CD14-positive monocyte (primary cell): ENCODE data around the gene GNG4. TPM values are rescaled to one million over a fixed set of nuclear protein-coding genes. Genes with fewer than 3 reads are reported as not detected.
A peak's percentile ranks its signal among the peaks of the same experiment; 100 is the strongest.

Experiments
- DNase-seq, 3 donors: peaks; one replicate each; pipeline ENCODE4 v3.0.0-alpha.2; 2011 to 2022
- H2AFZ ChIP-seq: 2 replicates; pipeline ENCODE4 v1.6.0; 2012; ENCODE audit warnings: mild to moderate bottlenecking, low read depth, low read length, inconsistent platforms; ENCODE audit not compliant: insufficient read depth, poor library complexity, severe bottlenecking
- H3K27ac ChIP-seq, 2 donors: 1 replicate in 1 of 2; 2 replicates in 1 of 2; pipeline ENCODE4 v1.5.1; 2012 to 2013; ENCODE audit warnings: low read length in 2 of 2, control low read depth in 1 of 2, inconsistent platforms in 1 of 2, low read depth in 1 of 2, mild to moderate bottlenecking in 1 of 2
- H3K27me3 ChIP-seq, 2 donors: one replicate each; pipeline versions ENCODE4 v1.6.0 to v1.6.1; 2011 to 2013; ENCODE audit warnings: low read length in 2 of 2; ENCODE audit not compliant: control insufficient read depth in 2 of 2, insufficient read depth in 2 of 2
- H3K36me3 ChIP-seq, 2 donors: replicated peaks in 1 of 2; 1 replicate in 1 of 2; 2 replicates in 1 of 2; pipeline versions ENCODE4 v1.5.1 to v1.6.1; 2012 to 2013; ENCODE audit warnings: low read length in 2 of 2, control low read depth in 1 of 2, inconsistent platforms in 1 of 2, mild to moderate bottlenecking in 1 of 2; ENCODE audit not compliant: insufficient read depth in 2 of 2, control insufficient read depth in 1 of 2
- H3K4me1 ChIP-seq, 2 donors: 1 replicate in 1 of 2; 2 replicates in 1 of 2; pipeline versions ENCODE4 v1.5.1 to v1.6.1; 2012 to 2013; ENCODE audit warnings: low read length in 2 of 2, control low read depth in 1 of 2, inconsistent platforms in 1 of 2, mild to moderate bottlenecking in 1 of 2, moderate library complexity in 1 of 2; ENCODE audit not compliant: insufficient read depth in 2 of 2, control insufficient read depth in 1 of 2
- H3K4me2 ChIP-seq: replicated peaks from 2 replicates; pipeline ENCODE3; 2012; ENCODE audit warnings: low read length, moderate library complexity, mild to moderate bottlenecking; ENCODE audit not compliant: poor library complexity, severe bottlenecking; ENCODE audit errors: extremely low read depth
- H3K4me3 ChIP-seq, 3 experiments: fragments of 200-600 bp in 1 of 3; sonication (generic) in 1 of 3; replicated peaks in 1 of 3; 1 replicate in 2 of 3; 2 replicates in 1 of 3; pipeline ENCODE4 v1.5.1; 2011 to 2013; ENCODE audit warnings: low read length in 3 of 3, mild to moderate bottlenecking in 3 of 3, control low read depth in 2 of 3, low read depth in 2 of 3, inconsistent platforms in 1 of 3, moderate library complexity in 1 of 3
- H3K79me2 ChIP-seq: 2 replicates; pipeline ENCODE4 v1.6.0; 2012; ENCODE audit warnings: mild to moderate bottlenecking, control low read depth, inconsistent platforms, low read length, moderate library complexity; ENCODE audit not compliant: insufficient read depth
- H3K9ac ChIP-seq: 2 replicates; pipeline ENCODE4 v1.6.0; 2017; ENCODE audit warnings: low read length, mild to moderate bottlenecking; ENCODE audit not compliant: insufficient read depth, poor library complexity, severe bottlenecking
- H3K9me3 ChIP-seq, 2 donors: replicated peaks in 1 of 2; 1 replicate in 1 of 2; 2 replicates in 1 of 2; pipeline versions ENCODE4 v1.5.1 to v1.6.1; 2012 to 2013; ENCODE audit warnings: low read length in 2 of 2, control low read depth in 1 of 2; ENCODE audit not compliant: control insufficient read depth in 1 of 2, insufficient read depth in 1 of 2
- H4K20me1 ChIP-seq: 2 replicates; pipeline ENCODE4 v1.6.0; 2012; ENCODE audit warnings: mild to moderate bottlenecking, low read length, control low read depth, moderate library complexity; ENCODE audit not compliant: insufficient read depth
- H3K27ac Mint-ChIP-seq, 7 donors: one replicate each; pipeline ENCODE4 v1.8.0; 2020; ENCODE audit warnings: mild to moderate bottlenecking in 7 of 7, mixed read lengths in 7 of 7, moderate library complexity in 6 of 7, inconsistent platforms in 2 of 7
- H3K27me3 Mint-ChIP-seq, 3 donors: one replicate each; pipeline ENCODE4 v1.8.0; 2021 to 2022; ENCODE audit warnings: low read depth in 3 of 3, mild to moderate bottlenecking in 3 of 3, mixed read lengths in 3 of 3, moderate library complexity in 3 of 3, inconsistent platforms in 1 of 3
- H3K36me3 Mint-ChIP-seq, 2 donors: one replicate each; pipeline ENCODE4 v1.8.0; 2020; ENCODE audit warnings: mixed read lengths in 2 of 2, inconsistent platforms in 1 of 2, mild to moderate bottlenecking in 1 of 2
- H3K4me1 Mint-ChIP-seq: one replicate; pipeline ENCODE4 v1.8.0; 2020; ENCODE audit warnings: mild to moderate bottlenecking, mixed read lengths
- H3K4me3 Mint-ChIP-seq, 2 donors: one replicate each; pipeline ENCODE4 v1.8.0; 2020; ENCODE audit warnings: mild to moderate bottlenecking in 2 of 2, mixed read lengths in 2 of 2, moderate library complexity in 1 of 2
- H3K9me3 Mint-ChIP-seq, 7 donors: one replicate each; pipeline ENCODE4 v1.8.0; 2020 to 2022; ENCODE audit warnings: mixed read lengths in 7 of 7, mild to moderate bottlenecking in 6 of 7, moderate library complexity in 6 of 7, inconsistent platforms in 2 of 7
- CTCF ChIP-seq: fragments of 200-600 bp; IDR thresholded peaks from one replicate; pipeline ENCODE4 v1.8.0; 2022; ENCODE audit warnings: antibody characterized with exemption, mild to moderate bottlenecking
- WGBS: methylation state at CpG from one replicate; pipeline ENCODE4 v1.1.5; 2013; ENCODE audit warnings: missing lambda C conversion rate; ENCODE audit not compliant: insufficient coverage; 5-methylcytosine and 5-hydroxymethylcytosine counted together
- intact Hi-C, 2 donors: fragments of 100-400 bp; cut with micrococcal nuclease; formaldehyde crosslinking; loops; one replicate each; pipeline versions ENCODE4 v1.15.0 to v1.15.1; 2023
- polyA plus RNA-seq, 3 donors: library from polyadenylated mRNA; depleted of rRNA in 1 of 3; unstranded in 2 of 3; stranded (reverse) in 1 of 3; fragments of 300-500 nt in 2 of 3; fragments of >200 nt in 1 of 3; fragmentation: Illumina TruSeq in 2 of 3; gene quantifications; 1 replicate in 2 of 3; 2 replicates in 1 of 3; pipeline ENCODE4 v1.2.3, GENCODE V29; 2012 to 2021

GNG4 gene
- polyA plus RNA-seq, 3 donors: not detected

GRCh38 chr1:235566084-235566483, 83.5 kb downstream of the GNG4 start:
- 100% methylated on average over 4 of the region's 8 CpGs for whole genome bisulfite sequencing
- Histone ChIP-seq H3K9ac (no peak overlapping the region), H3K27me3 (no peaks in the 10 kb centered on the region), H3K9me3 (no peaks in the 10 kb centered on the region), H3K4me2 (no peak overlapping the region), H3K4me3 (no peak overlapping the region), H2AFZ (no peak overlapping the region), H3K27ac (no peak overlapping the region), H3K79me2 (no peaks in the 10 kb centered on the region), H3K36me3 (no peaks in the 10 kb centered on the region), H4K20me1 (no peaks in the 10 kb centered on the region), H3K4me1 (peaks cover 26 to 29% of the 10 kb centered on the region in 2 donors)
- DNase-seq: no peak
- H3K4me1 Mint-ChIP-seq: peaks cover 36% of the 10 kb centered on the region
- H3K36me3 Mint-ChIP-seq: no peaks in the 10 kb centered on the region
- peaks cover 0 to 2% (median 0%) of the 10 kb centered on the region in 7 donors for H3K9me3 Mint-ChIP-seq
- intact Hi-C loops: no loop called here
- H3K27me3 Mint-ChIP-seq: peaks cover 0 to 3% (median 0%) of the 10 kb centered on the region in 3 donors
- no peak overlapping the region for H3K4me3 Mint-ChIP-seq
- TF ChIP-seq CTCF: no peak
- H3K27ac Mint-ChIP-seq: no peak overlapping the region

- H3K27me3 Mint-ChIP-seq: no peaks in the 10 kb centered on the region
- H3K4me1 Mint-ChIP-seq: peaks cover 26% of the 10 kb centered on the region
- Histone ChIP-seq H3K79me2 (no peaks in the 10 kb centered on the region), H4K20me1 (no peaks in the 10 kb centered on the region), H3K4me1 (peaks cover 22 to 26% of the 10 kb centered on the region in 2 donors), H3K4me2 (no peak overlapping the region), H3K9ac (no peak overlapping the region), H3K9me3 (no peaks in the 10 kb centered on the region), H3K27ac (no peak overlapping the region), H3K4me3 (no peak overlapping the region), H2AFZ (peak overlapping the region; percentile 14), H3K27me3 (no peaks in the 10 kb centered on the region), H3K36me3 (no peaks in the 10 kb centered on the region)
- no peaks in the 10 kb centered on the region for H3K36me3 Mint-ChIP-seq
- intact Hi-C loops: no loop called here
- TF ChIP-seq CTCF: no peak
- no CpG with 5 or more reads among the region's 1 CpG for WGBS
- peaks cover 0 to 2% (median 0%) of the 10 kb centered on the region in 7 donors for H3K9me3 Mint-ChIP-seq
- no peak for DNase-seq
- H3K4me3 Mint-ChIP-seq: no peak overlapping the region
- H3K27ac Mint-ChIP-seq: no peak overlapping the region
Measured at GRCh38 chr1:235563513-235564061, 86.0 kb downstream of the GNG4 start.
